VCaP (cell line): ENCODE measurements around the gene TSC22D3.

Source experiments
- H3K27ac ChIP-seq: fragments of 450-650 bp; 2 replicates; pipeline ENCODE4 v1.5.1; 2017
- CTCF ChIP-seq: fragments of 450-650 bp; conservative IDR thresholded peaks from 2 replicates; pipeline ENCODE4 v1.5.1; 2017; ENCODE audit warnings: mild to moderate bottlenecking, moderate library complexity

TSC22D3 gene

GRCh38 chrX:107721318-107721717 lies 54.3 kb downstream of the TSC22D3 start:
- H3K27ac ChIP-seq = no peak overlapping the region
- TF ChIP-seq CTCF = no peak

GRCh38 chrX:107718156-107718621 lies 57.4 kb downstream of the TSC22D3 start:
- H3K27ac ChIP-seq = no peak overlapping the region
- TF ChIP-seq CTCF = peak; percentile 66

GRCh38 chrX:107716816-107717700 lies 58.5 kb downstream of the TSC22D3 start:
- H3K27ac ChIP-seq = peak overlapping the region; percentile 22; the same call in 1 of the 2 replicates

GRCh38 chrX:107716118-107716684 lies 59.4 kb downstream of the TSC22D3 start:
- peak overlapping the region; percentile 22; the same call in 1 of the 2 replicates for H3K27ac ChIP-seq
- TF ChIP-seq CTCF = no peak

More at GRCh38 chrX:107716816-107717700, 58.5 kb downstream of the TSC22D3 start:
- TF ChIP-seq CTCF = no peak

- H3K27ac ChIP-seq = no peak overlapping the region
- no peak for TF ChIP-seq CTCF
These were observed 60.1 kb downstream of the TSC22D3 start for GRCh38 chrX:107715331-107716117.

GRCh38 chrX:107714206-107714891 lies 61.2 kb downstream of the TSC22D3 start:
- H3K27ac ChIP-seq = no peak overlapping the region
- no peak for TF ChIP-seq CTCF
